ENCODE results near the gene MDC1. TPM values are rescaled to one million over a fixed set of nuclear protein-coding genes. Genes with fewer than 3 reads are reported as not detected.

Gene MDC1
- polyA plus RNA-seq, 3 donors = 0.27 to 4.5 (median 0.34) TPM

DNA sequence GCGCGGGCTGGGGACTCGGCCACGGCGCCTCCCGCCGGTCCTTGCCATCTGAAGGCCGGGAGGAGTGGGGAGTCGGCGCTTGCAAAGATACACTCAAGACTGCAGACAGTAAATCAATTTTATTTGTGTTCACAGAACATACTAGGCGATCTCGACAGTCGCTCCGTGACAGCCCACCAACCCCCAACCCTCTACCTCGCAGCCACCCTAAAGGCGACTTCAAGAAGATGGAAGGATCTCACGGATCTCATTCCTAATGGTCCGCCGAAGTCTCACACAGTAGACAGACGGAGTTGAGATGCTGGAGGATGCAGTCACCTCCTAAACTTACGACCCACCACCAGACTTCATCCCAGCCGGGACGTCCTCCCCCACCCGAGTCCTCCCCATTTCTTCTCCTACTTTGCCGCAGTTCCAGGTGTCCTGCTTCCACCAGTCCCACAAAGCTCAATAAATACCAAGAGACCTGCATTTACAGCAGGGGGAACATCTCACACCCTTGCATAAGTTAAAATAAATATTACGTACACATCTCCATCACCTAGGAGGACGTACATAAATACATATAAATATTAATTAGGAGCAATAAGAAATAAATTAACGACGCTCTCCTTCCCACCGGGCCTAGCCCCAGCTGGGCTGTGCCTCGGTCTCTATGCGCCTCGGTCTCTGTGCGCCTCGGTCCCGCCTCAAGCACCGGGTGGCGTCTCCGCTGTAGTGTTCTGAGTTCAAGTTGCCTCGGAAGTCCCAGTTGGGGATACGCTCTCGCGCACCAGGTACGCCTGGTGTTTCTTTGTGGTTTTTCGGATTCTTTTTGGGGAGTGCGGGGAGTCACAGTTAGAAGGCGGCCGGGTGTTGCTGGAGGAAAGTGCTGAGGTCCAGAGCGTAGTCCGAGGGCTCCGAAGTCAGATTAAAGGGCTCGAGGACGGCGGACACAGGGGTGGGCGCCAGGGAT is 26.3 kb upstream of the MDC1 start:
- peaks cover 46% of the 10 kb centered on the region for H4K20me1 ChIP-seq (ENCODE audit: insufficient read depth, low read length)
- Mint-ChIP-seq H3K36me3 (peaks cover 33 to 36% of the 10 kb centered on the region in 2 donors), H3K27me3 (ENCODE audit: low read depth in 3 of 3) (peaks cover 6 to 12% (median 7%) of the 10 kb centered on the region in 3 donors), H3K4me3 (peak overlapping the region; percentile 99), H3K4me1 (peaks cover 42% of the 10 kb centered on the region), H3K9me3 (peaks cover 0 to 3% (median 0%) of the 10 kb centered on the region in 7 donors), H3K27ac (peak overlapping the region; percentile 94 to 99 (median 97))
- peak in 2 of 3 donors; percentile 26 to 59 for DNase-seq
- peak overlapping the region; percentile 64 for H2AFZ ChIP-seq (ENCODE audit: insufficient read depth, low read depth, low read length, poor library complexity, severe bottlenecking)
- WGBS (ENCODE audit: insufficient coverage) = 2% methylated on average over 39 of the region's 55 CpGs
- TF ChIP-seq, protein P1, sequence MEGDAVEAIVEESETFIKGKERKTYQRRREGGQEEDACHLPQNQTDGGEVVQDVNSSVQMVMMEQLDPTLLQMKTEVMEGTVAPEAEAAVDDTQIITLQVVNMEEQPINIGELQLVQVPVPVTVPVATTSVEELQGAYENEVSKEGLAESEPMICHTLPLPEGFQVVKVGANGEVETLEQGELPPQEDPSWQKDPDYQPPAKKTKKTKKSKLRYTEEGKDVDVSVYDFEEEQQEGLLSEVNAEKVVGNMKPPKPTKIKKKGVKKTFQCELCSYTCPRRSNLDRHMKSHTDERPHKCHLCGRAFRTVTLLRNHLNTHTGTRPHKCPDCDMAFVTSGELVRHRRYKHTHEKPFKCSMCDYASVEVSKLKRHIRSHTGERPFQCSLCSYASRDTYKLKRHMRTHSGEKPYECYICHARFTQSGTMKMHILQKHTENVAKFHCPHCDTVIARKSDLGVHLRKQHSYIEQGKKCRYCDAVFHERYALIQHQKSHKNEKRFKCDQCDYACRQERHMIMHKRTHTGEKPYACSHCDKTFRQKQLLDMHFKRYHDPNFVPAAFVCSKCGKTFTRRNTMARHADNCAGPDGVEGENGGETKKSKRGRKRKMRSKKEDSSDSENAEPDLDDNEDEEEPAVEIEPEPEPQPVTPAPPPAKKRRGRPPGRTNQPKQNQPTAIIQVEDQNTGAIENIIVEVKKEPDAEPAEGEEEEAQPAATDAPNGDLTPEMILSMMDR (IDR thresholded peaks at IDR 0.05) = no peak
- intact Hi-C loops (cut with micrococcal nuclease) = loop anchor here (2.0 to 10.0 kb wide), 7 partner anchors 34 to 341 kb away; partner anchors contain the start of genes MRPS18B (in 1 of the 2) and PPP1R10 (in 1 of the 2)
- H3K36me3 ChIP-seq (replicated peaks in 1 of 2; ENCODE audit: control insufficient read depth in 1 of 2, insufficient read depth in 2 of 2, low read length in 2 of 2) = peaks cover 19 to 27% of the 10 kb centered on the region in 2 donors
- no peaks in the 10 kb centered on the region for H3K9me3 ChIP-seq (replicated peaks in 1 of 2; ENCODE audit: control insufficient read depth in 1 of 2, insufficient read depth in 1 of 2, low read length in 2 of 2)
- peak overlapping the region; percentile 64 to 87 for H3K27ac ChIP-seq (ENCODE audit: low read depth in 1 of 2, low read length in 2 of 2)
- H3K79me2 ChIP-seq (ENCODE audit: insufficient read depth, low read length) = peaks cover 43% of the 10 kb centered on the region
- peak overlapping the region; percentile 96 for H3K4me2 ChIP-seq (replicated peaks; ENCODE audit: extremely low read depth, low read length, poor library complexity, severe bottlenecking)
- H3K4me1 ChIP-seq (ENCODE audit: control insufficient read depth in 1 of 2, insufficient read depth in 2 of 2, low read length in 2 of 2) = peaks cover 18 to 40% of the 10 kb centered on the region in 2 donors
- H3K27me3 ChIP-seq (ENCODE audit: control insufficient read depth in 2 of 2, insufficient read depth in 2 of 2, low read length in 2 of 2) = peaks cover 0 to 4% of the 10 kb centered on the region in 2 donors
- peak overlapping the region; percentile 82 to 97 (median 90) for H3K4me3 ChIP-seq (replicated peaks in 1 of 3; ENCODE audit: low read depth in 2 of 3, low read length in 3 of 3)
- peak overlapping the region; percentile 84 for H3K9ac ChIP-seq (ENCODE audit: insufficient read depth, low read length, poor library complexity, severe bottlenecking)

- WGBS (ENCODE audit: insufficient coverage) = 0% methylated on average over 66 of the region's 66 CpGs
- peaks cover 5 to 12% (median 5%) of the 10 kb centered on the region in 3 donors for H3K27me3 Mint-ChIP-seq (ENCODE audit: low read depth in 3 of 3)
- peaks cover 22 to 49% of the 10 kb centered on the region in 2 donors for H3K4me1 ChIP-seq (ENCODE audit: control insufficient read depth in 1 of 2, insufficient read depth in 2 of 2, low read length in 2 of 2)
- TF ChIP-seq, protein P1 (IDR thresholded peaks at IDR 0.05) = no peak
- H3K9ac ChIP-seq (ENCODE audit: insufficient read depth, low read length, poor library complexity, severe bottlenecking) = peak within 1 kb of the TSS; percentile 84
- H3K27ac Mint-ChIP-seq = peak within 1 kb of the TSS; percentile 94 to 99 (median 97)
- peak within 1 kb of the TSS; percentile 80 for H2AFZ ChIP-seq (ENCODE audit: insufficient read depth, low read depth, low read length, poor library complexity, severe bottlenecking)
- peak within 1 kb of the TSS; percentile 96 for H3K4me2 ChIP-seq (replicated peaks; ENCODE audit: extremely low read depth, low read length, poor library complexity, severe bottlenecking)
- H3K9me3 Mint-ChIP-seq = peaks cover 0 to 3% (median 0%) of the 10 kb centered on the region in 7 donors
- H3K9me3 ChIP-seq (replicated peaks in 1 of 2; ENCODE audit: control insufficient read depth in 1 of 2, insufficient read depth in 1 of 2, low read length in 2 of 2) = no peaks in the 10 kb centered on the region
- intact Hi-C loops (cut with micrococcal nuclease) = loop anchor here (2.0 to 10.0 kb wide), 7 partner anchors 35 to 342 kb away; partner anchors contain the start of genes MRPS18B (in 1 of the 2) and PPP1R10 (in 1 of the 2)
- peak within 1 kb of the TSS; percentile 64 to 87 for H3K27ac ChIP-seq (ENCODE audit: low read depth in 1 of 2, low read length in 2 of 2)
- H3K36me3 Mint-ChIP-seq = peaks cover 33 to 34% of the 10 kb centered on the region in 2 donors
- peaks cover 45% of the 10 kb centered on the region for H3K4me1 Mint-ChIP-seq
- peaks cover 54% of the 10 kb centered on the region for H4K20me1 ChIP-seq (ENCODE audit: insufficient read depth, low read length)
- peak within 1 kb of the TSS; percentile 99 for H3K4me3 Mint-ChIP-seq
- peak within 1 kb of the TSS; percentile 82 to 97 (median 90) for H3K4me3 ChIP-seq (replicated peaks in 1 of 3; ENCODE audit: low read depth in 2 of 3, low read length in 3 of 3)
- H3K27me3 ChIP-seq (ENCODE audit: control insufficient read depth in 2 of 2, insufficient read depth in 2 of 2, low read length in 2 of 2) = peaks cover 0 to 4% of the 10 kb centered on the region in 2 donors
- H3K36me3 ChIP-seq (replicated peaks in 1 of 2; ENCODE audit: control insufficient read depth in 1 of 2, insufficient read depth in 2 of 2, low read length in 2 of 2) = peaks cover 19 to 34% of the 10 kb centered on the region in 2 donors
- peaks cover 43% of the 10 kb centered on the region for H3K79me2 ChIP-seq (ENCODE audit: insufficient read depth, low read length)
- peak; percentile 95 to 98 (median 96) for DNase-seq
These were observed 25.4 kb upstream of the MDC1 start, which contains the start of gene FLOT1 for GRCh38 chr6:30742316-30743098. Gene FLOT1, minus strand, starts transcription at chr6:30742687. Its CDS starts 498 bp downstream, at chr6:30742189.
